CD4-positive, alpha-beta T cell treated with Interleukin-15 for 4 hours (primary cell): Measurements from ENCODE around the gene SORCS2.
"Not testable (repeated sequence)": the region's sequence is repeated elsewhere in the genome, so short reads cannot be mapped to it uniquely, and the experiment has no call there.

Experiments
- DNase-seq: peaks from one replicate; pipeline ENCODE4 v3.0.0-alpha.2; 2020; ENCODE audit warnings: low spot score

Gene SORCS2

GRCh38 chr4:7160439-7160838 lies 31.9 kb upstream of the SORCS2 start:
- no peak for DNase-seq

GRCh38 chr4:7160951-7161440 lies 31.3 kb upstream of the SORCS2 start:
- no peak for DNase-seq

GRCh38 chr4:7161721-7162214 lies 30.6 kb upstream of the SORCS2 start:
- DNase-seq: no peak

- not testable (repeated sequence) for DNase-seq
Measured at GRCh38 chr4:7165056-7165873, 27.1 kb upstream of the SORCS2 start.

- no peak for DNase-seq
Measured at GRCh38 chr4:7165874-7166201, 26.5 kb upstream of the SORCS2 start.

- no peak for DNase-seq
Measured at GRCh38 chr4:7166237-7166636, 26.1 kb upstream of the SORCS2 start.

GRCh38 chr4:7166981-7167700 lies 25.2 kb upstream of the SORCS2 start:
- DNase-seq: no peak

GRCh38 chr4:7167706-7168105 lies 24.6 kb upstream of the SORCS2 start:
- DNase-seq: no peak

- DNase-seq: no peak
Measured at GRCh38 chr4:7168106-7168505, 24.2 kb upstream of the SORCS2 start.

- no peak for DNase-seq
Measured at GRCh38 chr4:7169134-7169533, 23.2 kb upstream of the SORCS2 start.

GRCh38 chr4:7170012-7170411 lies 22.3 kb upstream of the SORCS2 start:
- no peak for DNase-seq

- no peak for DNase-seq
Measured at GRCh38 chr4:7171191-7171900, 21.0 kb upstream of the SORCS2 start.

GRCh38 chr4:7172508-7172907 lies 19.8 kb upstream of the SORCS2 start:
- DNase-seq: no peak

- DNase-seq: no peak
Measured at GRCh38 chr4:7172946-7173345, 19.4 kb upstream of the SORCS2 start.

GRCh38 chr4:7173841-7174449 lies 18.4 kb upstream of the SORCS2 start:
- DNase-seq: no peak

- no peak for DNase-seq
Measured at GRCh38 chr4:7179158-7179557, 13.2 kb upstream of the SORCS2 start.

GRCh38 chr4:7180938-7181337 lies 11.4 kb upstream of the SORCS2 start:
- no peak for DNase-seq

- DNase-seq: no peak
Measured at GRCh38 chr4:7182616-7183015, 9.7 kb upstream of the SORCS2 start.

- DNase-seq: no peak
Measured at GRCh38 chr4:7183161-7183560, 9.2 kb upstream of the SORCS2 start.

GRCh38 chr4:7183780-7184460 lies 8.4 kb upstream of the SORCS2 start:
- no peak for DNase-seq

- no peak for DNase-seq
Measured at GRCh38 chr4:7185487-7186030, 6.8 kb upstream of the SORCS2 start.
